ENCODE data around the gene ARL17B. TPM values are rescaled to one million over a fixed set of nuclear protein-coding genes. Genes with fewer than 3 reads are reported as not detected.
"Not testable (repeated sequence)": the region's sequence is repeated elsewhere in the genome, so short reads cannot be mapped to it uniquely, and the experiment has no call there.

Gene ARL17B
- total and polyA plus RNA-seq, 8 donors: 11.9 to 32.1 (median 20.8) TPM

DNA sequence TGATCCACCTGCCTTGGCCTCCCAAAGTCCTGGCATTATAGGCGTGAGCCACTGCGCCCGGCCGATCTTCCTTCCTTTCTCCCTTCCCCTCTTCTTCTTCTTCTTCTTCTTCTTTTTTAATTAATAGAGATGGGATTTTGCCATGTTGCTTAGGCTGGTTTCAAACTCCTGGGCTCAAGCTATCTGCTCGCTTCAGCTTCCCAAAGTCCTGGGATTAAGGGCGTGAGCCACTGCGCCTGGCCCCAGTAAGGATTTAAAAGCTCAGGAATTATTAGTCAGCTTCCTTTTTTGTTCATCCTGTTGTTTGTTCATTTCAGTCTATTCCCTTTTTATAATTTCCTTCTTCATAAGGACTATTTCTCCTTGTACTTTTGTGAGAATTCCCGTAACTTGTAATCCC lies 99.3 kb downstream of the ARL17B start:
- H3K27me3 ChIP-seq: no peaks in the 10 kb centered on the region
- TF ChIP-seq, protein P1, sequence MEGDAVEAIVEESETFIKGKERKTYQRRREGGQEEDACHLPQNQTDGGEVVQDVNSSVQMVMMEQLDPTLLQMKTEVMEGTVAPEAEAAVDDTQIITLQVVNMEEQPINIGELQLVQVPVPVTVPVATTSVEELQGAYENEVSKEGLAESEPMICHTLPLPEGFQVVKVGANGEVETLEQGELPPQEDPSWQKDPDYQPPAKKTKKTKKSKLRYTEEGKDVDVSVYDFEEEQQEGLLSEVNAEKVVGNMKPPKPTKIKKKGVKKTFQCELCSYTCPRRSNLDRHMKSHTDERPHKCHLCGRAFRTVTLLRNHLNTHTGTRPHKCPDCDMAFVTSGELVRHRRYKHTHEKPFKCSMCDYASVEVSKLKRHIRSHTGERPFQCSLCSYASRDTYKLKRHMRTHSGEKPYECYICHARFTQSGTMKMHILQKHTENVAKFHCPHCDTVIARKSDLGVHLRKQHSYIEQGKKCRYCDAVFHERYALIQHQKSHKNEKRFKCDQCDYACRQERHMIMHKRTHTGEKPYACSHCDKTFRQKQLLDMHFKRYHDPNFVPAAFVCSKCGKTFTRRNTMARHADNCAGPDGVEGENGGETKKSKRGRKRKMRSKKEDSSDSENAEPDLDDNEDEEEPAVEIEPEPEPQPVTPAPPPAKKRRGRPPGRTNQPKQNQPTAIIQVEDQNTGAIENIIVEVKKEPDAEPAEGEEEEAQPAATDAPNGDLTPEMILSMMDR (IDR thresholded peaks at IDR 0.05): no peak
- peaks cover 0 to 9% of the 10 kb centered on the region in 2 donors for H3K4me1 ChIP-seq
- intact Hi-C loops (cut with DNase I): no loop called here
- H3K27ac ChIP-seq: no peak overlapping the region
- DNase-seq (no peak), ATAC-seq (no peak)
- H3K4me3 ChIP-seq: no peak overlapping the region
- H3K36me3 ChIP-seq: no peaks in the 10 kb centered on the region
- H3K9me3 ChIP-seq: no peaks in the 10 kb centered on the region

GRCh38 chr17:46259845-46260661 lies 101.5 kb downstream of the ARL17B start:
- H3K36me3 ChIP-seq; DNase-seq; H3K4me1 ChIP-seq; H3K27me3 ChIP-seq; intact Hi-C loops (cut with DNase I); H3K27ac ChIP-seq; H3K9me3 ChIP-seq: not testable (repeated sequence)
- peak; percentile 90 for ATAC-seq
- H3K4me3 ChIP-seq: peak overlapping the region; percentile 22 to 26

GRCh38 chr17:46256369-46256768 lies 105.2 kb downstream of the ARL17B start:
- ATAC-seq, H3K9me3 ChIP-seq: not testable (repeated sequence)

DNA sequence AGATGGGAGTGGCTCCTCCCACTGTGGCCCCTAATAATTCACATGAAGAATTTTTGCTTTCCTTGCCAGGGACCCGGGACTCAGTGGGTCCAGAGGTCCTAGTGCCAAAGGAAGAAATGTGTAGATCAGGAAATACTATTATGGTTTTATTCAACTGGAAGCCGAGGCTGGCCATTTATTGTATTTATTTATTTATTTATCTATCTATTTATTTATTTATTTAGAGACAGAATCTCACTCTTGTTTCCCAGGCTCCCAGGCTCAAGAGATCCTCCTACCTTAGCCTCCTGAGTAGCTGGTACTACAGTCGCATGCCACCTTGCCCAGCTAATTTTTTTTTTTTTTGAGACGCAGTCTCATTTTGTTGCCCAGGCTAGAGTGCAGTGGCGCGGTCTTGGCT lies 107.4 kb downstream of the ARL17B start:
- ATAC-seq; intact Hi-C loops (cut with DNase I); H3K27ac ChIP-seq; H3K4me1 ChIP-seq; DNase-seq; H3K27me3 ChIP-seq; H3K4me3 ChIP-seq; H3K9me3 ChIP-seq; H3K36me3 ChIP-seq: not testable (repeated sequence)

More at GRCh38 chr17:46256369-46256768, 105.2 kb downstream of the ARL17B start:
- DNase-seq; H3K27ac ChIP-seq; intact Hi-C loops (cut with DNase I); H3K4me3 ChIP-seq; H3K27me3 ChIP-seq; H3K36me3 ChIP-seq; H3K4me1 ChIP-seq: not testable (repeated sequence)

GRCh38 chr17:46253722-46254121 lies 107.8 kb downstream of the ARL17B start:
- H3K36me3 ChIP-seq; H3K27me3 ChIP-seq; H3K4me1 ChIP-seq; H3K9me3 ChIP-seq; H3K4me3 ChIP-seq; intact Hi-C loops (cut with DNase I); H3K27ac ChIP-seq: not testable (repeated sequence)
- DNase-seq (peak in 2 of 4 donors; percentile 70 to 90), ATAC-seq (peak; percentile 92)
- TF ChIP-seq, protein P1 (IDR thresholded peaks at IDR 0.05): peak; percentile 66 to 75

DNA sequence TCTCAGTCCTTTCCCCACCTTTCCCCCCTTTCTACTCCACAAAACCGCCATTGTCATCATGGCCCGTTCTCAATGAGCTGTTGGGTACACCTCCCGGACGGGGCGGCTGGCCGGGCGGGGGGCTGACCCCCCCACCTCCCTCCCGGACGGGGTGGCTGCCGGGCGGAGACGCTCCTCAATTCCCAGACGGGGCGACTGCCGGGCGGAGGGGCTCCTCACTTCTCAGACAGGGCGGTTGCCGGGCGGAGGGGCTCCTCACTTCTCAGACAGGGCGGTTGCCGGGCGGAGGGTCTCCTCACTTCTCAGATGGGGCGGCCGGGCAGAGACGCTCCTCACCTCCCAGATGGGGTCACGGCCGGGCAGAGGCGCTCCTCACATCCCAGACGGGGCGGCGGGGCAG lies 108.8 kb downstream of the ARL17B start:
- H3K4me1 ChIP-seq; ATAC-seq; H3K27ac ChIP-seq; intact Hi-C loops (cut with DNase I); H3K36me3 ChIP-seq; DNase-seq; H3K27me3 ChIP-seq; H3K9me3 ChIP-seq; H3K4me3 ChIP-seq: not testable (repeated sequence)

DNA sequence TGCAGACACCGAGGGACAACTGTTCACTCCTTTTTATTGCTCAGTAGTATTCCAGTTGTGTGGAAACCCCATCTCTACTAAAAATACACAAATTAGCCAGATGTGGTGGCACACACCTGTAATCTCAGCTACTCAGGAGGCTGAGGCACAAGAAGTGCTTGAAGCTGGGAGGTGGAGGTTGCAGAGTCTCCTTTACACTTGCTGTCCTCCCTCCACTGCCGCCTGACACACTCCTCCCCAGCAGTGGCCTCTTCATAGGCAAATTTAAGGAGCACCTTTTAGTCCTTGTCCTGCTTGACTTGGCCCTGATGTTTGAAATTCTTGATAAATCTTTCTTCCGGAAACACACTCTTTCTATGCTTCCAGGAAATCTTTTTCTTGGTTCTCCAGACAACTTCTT lies 112.4 kb downstream of the ARL17B start:
- intact Hi-C loops (cut with DNase I): not testable (repeated sequence)

DNA sequence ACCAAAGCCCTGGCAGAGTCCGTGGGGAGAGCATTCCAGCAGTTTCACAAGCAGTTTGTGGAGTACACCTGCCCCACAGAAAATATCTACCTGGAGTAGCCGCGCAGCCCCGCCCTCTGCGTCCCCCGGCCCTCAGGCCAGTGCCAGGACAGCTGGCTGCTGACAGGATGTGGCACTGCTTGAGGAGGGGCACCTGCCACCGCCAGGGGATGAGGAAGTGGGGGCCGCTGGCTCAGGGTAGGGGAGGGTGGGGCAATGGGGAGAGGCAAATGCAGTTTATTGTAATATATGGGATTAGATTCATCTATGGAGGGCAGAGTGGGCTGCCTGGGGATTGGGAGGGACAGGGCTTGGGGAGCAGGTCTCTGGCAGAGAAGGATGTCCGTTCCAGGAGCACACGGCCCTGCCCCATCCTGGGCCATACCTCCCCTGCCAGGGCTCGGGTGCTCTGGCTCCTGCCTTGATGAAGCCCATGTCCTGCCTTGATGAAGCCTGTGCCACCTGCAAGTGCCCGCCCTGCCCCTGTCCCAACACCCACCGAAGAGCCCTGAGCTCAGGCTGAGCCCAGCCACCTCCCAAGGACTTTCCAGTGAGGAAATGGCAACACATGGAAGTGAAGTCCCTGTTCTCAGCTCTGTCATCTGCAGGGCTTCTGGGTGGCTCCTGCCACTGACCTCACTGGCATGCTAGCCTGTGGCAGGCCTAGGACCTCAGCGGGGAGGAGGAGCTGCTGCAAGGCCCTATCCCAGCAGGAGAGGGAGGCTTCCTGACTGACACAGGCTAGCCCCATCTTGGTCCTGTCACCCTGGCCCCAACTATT lies 116.4 kb downstream of the ARL17B start:
- H3K9me3 ChIP-seq; H3K36me3 ChIP-seq; intact Hi-C loops (cut with DNase I); H3K4me1 ChIP-seq; ATAC-seq; H3K4me3 ChIP-seq; DNase-seq; H3K27me3 ChIP-seq; H3K27ac ChIP-seq: not testable (repeated sequence)

More for the DNA sequence above, 112.4 kb downstream of the ARL17B start:
- not testable (repeated sequence) for ATAC-seq, H3K4me3 ChIP-seq, H3K9me3 ChIP-seq, H3K36me3 ChIP-seq, DNase-seq, H3K27ac ChIP-seq, H3K4me1 ChIP-seq, H3K27me3 ChIP-seq

DNA sequence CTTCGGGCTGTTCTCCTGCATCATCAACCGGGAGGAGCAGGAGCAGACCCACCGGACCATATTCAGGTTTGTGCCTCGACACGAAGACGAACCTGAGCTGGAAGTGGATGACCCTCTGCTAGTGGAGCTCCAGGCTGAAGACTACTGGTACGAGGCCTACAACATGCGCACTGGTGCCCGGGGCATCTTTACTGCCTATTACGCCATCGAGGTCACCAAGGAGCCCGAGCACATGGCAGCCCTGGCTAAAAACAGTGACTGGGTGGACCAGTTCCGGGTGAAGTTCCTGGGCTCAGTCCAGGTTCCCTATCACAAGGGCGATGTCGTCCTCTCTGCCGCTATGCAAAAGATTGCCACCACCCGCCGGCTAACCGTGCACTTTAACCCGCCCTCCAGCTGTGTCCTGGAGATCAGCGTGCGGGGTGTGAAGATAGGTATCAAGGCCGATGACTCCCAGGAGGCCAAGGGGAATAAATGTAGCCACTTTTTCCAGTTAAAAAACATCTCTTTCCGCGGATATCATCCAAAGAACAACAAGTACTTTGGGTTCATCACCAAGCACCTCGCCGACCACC lies 117.1 kb downstream of the ARL17B start:
- H3K9me3 ChIP-seq; H3K4me1 ChIP-seq; H3K36me3 ChIP-seq; intact Hi-C loops (cut with DNase I); H3K27me3 ChIP-seq; DNase-seq; H3K27ac ChIP-seq; ATAC-seq; H3K4me3 ChIP-seq: not testable (repeated sequence)

- H3K9me3 ChIP-seq; H3K36me3 ChIP-seq; DNase-seq; ATAC-seq; H3K4me1 ChIP-seq; H3K27me3 ChIP-seq; H3K4me3 ChIP-seq; intact Hi-C loops (cut with DNase I); H3K27ac ChIP-seq: not testable (repeated sequence)
Observed at GRCh38 chr17:46243928-46244327, 117.6 kb downstream of the ARL17B start.

GRCh38 chr17:46243505-46243904 lies 118.1 kb downstream of the ARL17B start:
- DNase-seq; H3K9me3 ChIP-seq; intact Hi-C loops (cut with DNase I): not testable (repeated sequence)

More at GRCh38 chr17:46243505-46243904, 118.1 kb downstream of the ARL17B start:
- not testable (repeated sequence) for H3K4me3 ChIP-seq, H3K4me1 ChIP-seq, H3K27ac ChIP-seq, H3K27me3 ChIP-seq, H3K36me3 ChIP-seq
- peak; percentile 50 for ATAC-seq

Data from left lung (tissue), 10 donors.